ENCODE data around the gene METRNL. TPM values are rescaled to one million over a fixed set of nuclear protein-coding genes. Genes with fewer than 3 reads are reported as not detected.
A peak's percentile ranks its signal among the peaks of the same experiment; 100 is the strongest.

The METRNL gene
- total and polyA plus RNA-seq, 12 donors: 39.0 to 134 (median 70.9) TPM

- ATAC-seq: no peak
- intact Hi-C loops (cut with DNase I): no loop called here
- 88% methylated on average over 29 of the region's 29 CpGs for WGBS, 2 donors
Measured at GRCh38 chr17:83067071-83067717, 12.2 kb upstream of the METRNL start.

GRCh38 chr17:83067718-83068261 lies 11.6 kb upstream of the METRNL start:
- no peaks in the 10 kb centered on the region for H3K36me3 ChIP-seq
- no peak for ATAC-seq
- H3K9me3 ChIP-seq: no peaks in the 10 kb centered on the region
- intact Hi-C loops (cut with DNase I): no loop called here
- no peak for TF ChIP-seq CTCF (IDR thresholded peaks at IDR 0.05)
- WGBS, 2 donors: 68 to 75% methylated on average over 28 to 29 of the region's 29 CpGs
- H3K4me1 ChIP-seq: peaks cover 0 to 13% (median 0%) of the 10 kb centered on the region in 9 donors
- H3K27me3 ChIP-seq: no peaks in the 10 kb centered on the region
- no peak overlapping the region for H3K4me3 ChIP-seq
- H3K27ac ChIP-seq: no peak overlapping the region
- DNase-seq: no peak

More at GRCh38 chr17:83067071-83067717, 12.2 kb upstream of the METRNL start:
- no peaks in the 10 kb centered on the region for H3K9me3 ChIP-seq
- peak in 1 of 2 donors; percentile 7 for DNase-seq
- H3K4me3 ChIP-seq: no peak overlapping the region
- H3K27me3 ChIP-seq: no peaks in the 10 kb centered on the region
- no peak overlapping the region for H3K27ac ChIP-seq
- no peak for TF ChIP-seq CTCF (IDR thresholded peaks at IDR 0.05)
- no peaks in the 10 kb centered on the region for H3K36me3 ChIP-seq
- H3K4me1 ChIP-seq: peaks cover 0 to 12% (median 0%) of the 10 kb centered on the region in 9 donors

- Histone ChIP-seq H3K9me3 (no peaks in the 10 kb centered on the region), H3K4me3 (no peak overlapping the region), H3K36me3 (no peaks in the 10 kb centered on the region), H3K27me3 (peaks cover 0 to 3% (median 0%) of the 10 kb centered on the region in 7 donors), H3K27ac (no peak overlapping the region), H3K4me1 (peaks cover 0 to 19% (median 0%) of the 10 kb centered on the region in 9 donors)
- no peak for TF ChIP-seq CTCF (IDR thresholded peaks at IDR 0.05)
- 82 to 86% methylated on average over 39 to 58 of the region's 58 CpGs for WGBS, 2 donors
- intact Hi-C loops (cut with DNase I): no loop called here
- ATAC-seq (no peak), DNase-seq (peak in 1 of 2 donors; percentile 11)
Measured at GRCh38 chr17:83068641-83069570, 10.5 kb upstream of the METRNL start.

GRCh38 chr17:83069571-83069906 lies 9.9 kb upstream of the METRNL start:
- intact Hi-C loops (cut with DNase I): no loop called here
- WGBS, 2 donors: 89 to 90% methylated on average over 8 of the region's 8 CpGs
- Histone ChIP-seq H3K27me3 (peaks cover 0 to 3% (median 0%) of the 10 kb centered on the region in 7 donors), H3K4me3 (no peak overlapping the region), H3K4me1 (peaks cover 0 to 19% (median 0%) of the 10 kb centered on the region in 9 donors), H3K36me3 (no peaks in the 10 kb centered on the region), H3K9me3 (no peaks in the 10 kb centered on the region), H3K27ac (no peak overlapping the region)
- ATAC-seq (no peak), DNase-seq (no peak)
- no peak for TF ChIP-seq CTCF (IDR thresholded peaks at IDR 0.05)

Measured in heart right ventricle (tissue), 16 donors.